Parathyroid adenoma (tissue), 2 donors: ENCODE data around the gene AKT3.

Experiments
- H2AFZ ChIP-seq: fragments of 300-600 bp; sonication (generic); one replicate; pipeline ENCODE4 v1.7.0; 2017; ENCODE audit warnings: antibody characterized with exemption, mild to moderate bottlenecking
- H3K27ac ChIP-seq: fragments of 300-600 bp; sonication (generic); one replicate; pipeline ENCODE4 v1.7.0; 2017
- H3K27me3 ChIP-seq: fragments of 300-600 bp; sonication (generic); one replicate; pipeline ENCODE4 v1.7.0; 2017; ENCODE audit warnings: low read length; ENCODE audit not compliant: control insufficient read depth, insufficient read depth
- H3K36me3 ChIP-seq: fragments of 300-600 bp; sonication (generic); one replicate; pipeline ENCODE4 v1.7.0; 2017; ENCODE audit warnings: low read length; ENCODE audit not compliant: control insufficient read depth, insufficient read depth
- H3K4me1 ChIP-seq: fragments of 300-600 bp; sonication (generic); one replicate; pipeline ENCODE4 v1.7.0; 2017; ENCODE audit warnings: control low read depth
- H3K4me2 ChIP-seq: fragments of 300-600 bp; sonication (generic); one replicate; pipeline ENCODE4 v1.7.0; 2017; ENCODE audit warnings: low read length
- H3K4me3 ChIP-seq: fragments of 300-600 bp; sonication (generic); one replicate; pipeline ENCODE4 v1.7.0; 2017; ENCODE audit warnings: low read depth, low read length
- H3K79me2 ChIP-seq: fragments of 300-600 bp; sonication (generic); one replicate; pipeline ENCODE4 v1.7.0; 2017; ENCODE audit warnings: control low read depth
- H3K9ac ChIP-seq: fragments of 300-600 bp; sonication (generic); one replicate; pipeline ENCODE4 v1.7.0; 2017; ENCODE audit warnings: mild to moderate bottlenecking
- H3K9me3 ChIP-seq: fragments of 300-600 bp; sonication (generic); one replicate; pipeline ENCODE4 v1.7.0; 2017; ENCODE audit warnings: low read length; ENCODE audit not compliant: control insufficient read depth
- TF ChIP-seq, protein P1 (sequence below): fragments of 300-600 bp; sonication (generic); IDR thresholded peaks from one replicate; pipeline ENCODE4 v1.7.0; 2017; ENCODE audit warnings: antibody characterized with exemption, mild to moderate bottlenecking
- donor health status: primary hyperparathyroidism.

Gene AKT3

GRCh38 chr1:243693800-243694199, 156.2 kb downstream of the AKT3 start:
- Histone ChIP-seq H3K27me3 (no peaks in the 10 kb centered on the region), H3K9me3 (no peaks in the 10 kb centered on the region), H3K4me1 (no peaks in the 10 kb centered on the region), H3K79me2 (no peaks in the 10 kb centered on the region), H3K9ac (no peak overlapping the region), H3K36me3 (no peaks in the 10 kb centered on the region), H2AFZ (no peak overlapping the region), H3K4me2 (no peak overlapping the region), H3K4me3 (no peak overlapping the region), H3K27ac (no peak overlapping the region)
- TF ChIP-seq, protein P1, sequence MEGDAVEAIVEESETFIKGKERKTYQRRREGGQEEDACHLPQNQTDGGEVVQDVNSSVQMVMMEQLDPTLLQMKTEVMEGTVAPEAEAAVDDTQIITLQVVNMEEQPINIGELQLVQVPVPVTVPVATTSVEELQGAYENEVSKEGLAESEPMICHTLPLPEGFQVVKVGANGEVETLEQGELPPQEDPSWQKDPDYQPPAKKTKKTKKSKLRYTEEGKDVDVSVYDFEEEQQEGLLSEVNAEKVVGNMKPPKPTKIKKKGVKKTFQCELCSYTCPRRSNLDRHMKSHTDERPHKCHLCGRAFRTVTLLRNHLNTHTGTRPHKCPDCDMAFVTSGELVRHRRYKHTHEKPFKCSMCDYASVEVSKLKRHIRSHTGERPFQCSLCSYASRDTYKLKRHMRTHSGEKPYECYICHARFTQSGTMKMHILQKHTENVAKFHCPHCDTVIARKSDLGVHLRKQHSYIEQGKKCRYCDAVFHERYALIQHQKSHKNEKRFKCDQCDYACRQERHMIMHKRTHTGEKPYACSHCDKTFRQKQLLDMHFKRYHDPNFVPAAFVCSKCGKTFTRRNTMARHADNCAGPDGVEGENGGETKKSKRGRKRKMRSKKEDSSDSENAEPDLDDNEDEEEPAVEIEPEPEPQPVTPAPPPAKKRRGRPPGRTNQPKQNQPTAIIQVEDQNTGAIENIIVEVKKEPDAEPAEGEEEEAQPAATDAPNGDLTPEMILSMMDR: no peak

DNA sequence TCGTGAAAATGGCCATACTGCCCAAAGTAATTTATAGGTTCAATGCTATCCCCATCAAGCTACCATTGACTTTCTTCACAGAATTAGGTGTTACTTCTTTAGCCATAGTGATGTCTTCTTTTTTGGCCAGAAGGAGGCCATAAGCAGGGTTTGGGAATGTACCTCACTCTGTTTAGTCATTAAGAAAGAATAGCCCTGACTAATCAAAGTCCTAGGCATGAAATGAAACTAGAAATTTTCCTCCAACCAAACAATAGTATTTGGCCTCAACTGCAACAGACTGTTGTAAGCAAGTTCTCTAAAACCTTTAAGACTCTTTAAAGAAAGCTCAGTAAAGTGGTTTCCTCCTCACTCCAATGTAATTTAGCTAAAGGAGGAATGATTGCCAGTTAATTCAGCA, 163.9 kb downstream of the AKT3 start:
- Histone ChIP-seq H3K4me1 (no peaks in the 10 kb centered on the region), H2AFZ (no peak overlapping the region), H3K4me2 (no peak overlapping the region), H3K9ac (no peak overlapping the region), H3K27ac (no peak overlapping the region), H3K79me2 (no peaks in the 10 kb centered on the region), H3K36me3 (no peaks in the 10 kb centered on the region), H3K4me3 (no peak overlapping the region), H3K27me3 (no peaks in the 10 kb centered on the region), H3K9me3 (no peaks in the 10 kb centered on the region)
- TF ChIP-seq, protein P1: no peak

- Histone ChIP-seq H2AFZ (no peak overlapping the region), H3K4me3 (no peak overlapping the region), H3K4me1 (no peaks in the 10 kb centered on the region), H3K79me2 (no peaks in the 10 kb centered on the region), H3K4me2 (no peak overlapping the region), H3K36me3 (no peaks in the 10 kb centered on the region), H3K9ac (no peak overlapping the region), H3K27me3 (no peaks in the 10 kb centered on the region), H3K9me3 (no peaks in the 10 kb centered on the region), H3K27ac (no peak overlapping the region)
- TF ChIP-seq, protein P1: no peak
These were observed 169.2 kb downstream of the AKT3 start for GRCh38 chr1:243680860-243681259.

DNA sequence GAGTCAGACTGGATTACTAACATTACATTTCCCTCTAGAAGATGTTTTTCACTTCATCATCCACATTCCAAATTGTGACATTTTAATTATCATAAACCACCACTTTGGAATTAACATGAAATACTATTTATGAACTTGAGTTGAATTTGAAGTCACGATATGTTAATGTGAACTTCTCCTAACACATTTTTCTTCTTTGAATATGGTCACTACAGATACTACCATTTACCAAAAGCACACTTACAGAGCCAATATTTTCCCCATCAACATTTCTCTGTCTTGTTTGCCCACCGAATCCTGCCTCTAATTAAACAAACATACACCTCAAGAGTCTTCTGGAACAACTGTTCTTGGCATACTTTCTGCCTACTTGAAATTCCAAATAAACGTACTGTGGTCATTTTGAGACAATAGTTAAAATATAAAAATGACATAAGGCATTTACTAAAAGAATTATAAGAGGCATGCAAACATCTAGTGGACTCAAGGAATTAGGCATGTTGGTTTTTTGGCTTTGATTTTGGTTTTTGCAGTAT, 177.4 kb downstream of the AKT3 start:
- TF ChIP-seq, protein P1: no peak
- no peak overlapping the region for H3K4me3 ChIP-seq

GRCh38 chr1:243667591-243667990, 182.5 kb downstream of the AKT3 start:
- no peak overlapping the region for H3K4me3 ChIP-seq
- TF ChIP-seq, protein P1: no peak
- H3K4me1 ChIP-seq: no peaks in the 10 kb centered on the region
- no peak overlapping the region for H3K9ac ChIP-seq
- no peaks in the 10 kb centered on the region for H3K36me3 ChIP-seq
- H3K9me3 ChIP-seq: no peaks in the 10 kb centered on the region
- no peaks in the 10 kb centered on the region for H3K27me3 ChIP-seq
- H3K27ac ChIP-seq: no peak overlapping the region
- no peak overlapping the region for H3K4me2 ChIP-seq
- no peak overlapping the region for H2AFZ ChIP-seq
- no peaks in the 10 kb centered on the region for H3K79me2 ChIP-seq

More for the DNA sequence above, 177.4 kb downstream of the AKT3 start:
- Histone ChIP-seq H3K27me3 (no peaks in the 10 kb centered on the region), H3K4me2 (no peak overlapping the region), H3K9me3 (no peaks in the 10 kb centered on the region), H3K79me2 (no peaks in the 10 kb centered on the region), H3K36me3 (no peaks in the 10 kb centered on the region), H2AFZ (no peak overlapping the region), H3K9ac (no peak overlapping the region), H3K27ac (no peak overlapping the region), H3K4me1 (no peaks in the 10 kb centered on the region)
